ENCODE measurements around the gene TYK2. TPM values are rescaled to one million over a fixed set of nuclear protein-coding genes. Genes with fewer than 3 reads are reported as not detected.

TYK2 gene
- total RNA-seq, 1 experiment from 2014 or later, result 66.4 TPM

DNA sequence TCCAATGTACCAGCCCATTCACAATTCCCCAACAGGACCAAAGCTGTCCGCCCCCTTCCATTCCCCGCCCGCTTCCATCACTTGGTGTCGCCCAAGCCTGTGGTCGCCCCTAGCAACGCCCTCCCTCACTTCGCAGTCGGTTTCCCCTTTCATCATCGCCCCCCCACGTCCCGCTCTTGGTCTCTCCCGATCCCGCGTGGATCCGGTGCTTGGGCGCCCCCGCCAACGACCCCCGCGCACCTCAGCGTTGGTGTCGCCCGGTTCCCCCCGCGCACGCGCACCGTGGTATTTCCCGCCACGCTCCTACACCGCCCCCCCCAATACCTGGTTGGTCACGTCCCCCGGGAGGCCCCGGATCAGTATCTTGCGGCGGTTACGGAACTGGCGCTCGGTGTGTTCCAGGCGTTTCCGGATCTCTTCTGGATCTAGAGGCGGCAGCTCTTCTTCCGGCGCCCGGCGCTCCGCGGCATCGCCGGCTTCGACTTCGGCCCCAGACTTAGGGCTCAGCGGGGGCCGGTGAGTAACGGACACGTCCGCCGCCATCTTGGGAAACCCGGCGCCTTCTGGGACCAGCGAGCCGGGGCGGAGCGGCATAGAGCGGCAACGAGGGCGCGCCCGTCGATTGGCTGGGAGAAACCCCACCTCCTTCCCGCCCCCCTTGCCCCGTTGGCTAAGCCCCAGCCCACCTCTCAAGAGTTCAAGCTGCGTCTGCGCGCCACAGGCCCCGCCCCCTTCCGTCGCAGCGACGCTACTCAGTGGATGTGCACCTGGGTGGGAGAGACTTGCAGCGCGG lies 47.2 kb downstream of the TYK2 start, which contains the start of gene RAVER1 (continued):
- TF ChIP-seq ZNF263 (CRISPR knock-in tag; IDR thresholded peaks at IDR 0.05; ENCODE audit: low read depth) (no peak), ATF1 (CRISPR knock-in tag; IDR thresholded peaks at IDR 0.05) (no peak), FOXP1 (CRISPR knock-in tag; IDR thresholded peaks at IDR 0.05; ENCODE audit: borderline replicate concordance) (0 out of 2 replicates have a peak, but pooled peaks have one; percentile 58), PRRX2 (CRISPR knock-in tag; IDR thresholded peaks at IDR 0.05) (no peak), ZNF416 (CRISPR knock-in tag; IDR thresholded peaks at IDR 0.05) (no peak), ZNF138 (CRISPR knock-in tag; conservative IDR thresholded peaks at IDR 0.05) (no peak), ELF4 (CRISPR knock-in tag; IDR thresholded peaks at IDR 0.05; ENCODE audit: low read depth) (0 out of 2 replicates have a peak, but pooled peaks have one; percentile 37)
- TF ChIP-seq, protein P1, sequence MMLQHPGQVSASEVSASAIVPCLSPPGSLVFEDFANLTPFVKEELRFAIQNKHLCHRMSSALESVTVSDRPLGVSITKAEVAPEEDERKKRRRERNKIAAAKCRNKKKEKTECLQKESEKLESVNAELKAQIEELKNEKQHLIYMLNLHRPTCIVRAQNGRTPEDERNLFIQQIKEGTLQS (CRISPR knock-in tag; conservative IDR thresholded peaks at IDR 0.05), result no peak
- TF ChIP-seq, protein P2, sequence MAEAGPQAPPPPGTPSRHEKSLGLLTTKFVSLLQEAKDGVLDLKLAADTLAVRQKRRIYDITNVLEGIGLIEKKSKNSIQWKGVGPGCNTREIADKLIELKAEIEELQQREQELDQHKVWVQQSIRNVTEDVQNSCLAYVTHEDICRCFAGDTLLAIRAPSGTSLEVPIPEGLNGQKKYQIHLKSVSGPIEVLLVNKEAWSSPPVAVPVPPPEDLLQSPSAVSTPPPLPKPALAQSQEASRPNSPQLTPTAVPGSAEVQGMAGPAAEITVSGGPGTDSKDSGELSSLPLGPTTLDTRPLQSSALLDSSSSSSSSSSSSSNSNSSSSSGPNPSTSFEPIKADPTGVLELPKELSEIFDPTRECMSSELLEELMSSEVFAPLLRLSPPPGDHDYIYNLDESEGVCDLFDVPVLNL (CRISPR knock-in tag; IDR thresholded peaks at IDR 0.05; ENCODE audit: borderline replicate concordance, low read depth), result no peak
- TF ChIP-seq, protein P3, sequence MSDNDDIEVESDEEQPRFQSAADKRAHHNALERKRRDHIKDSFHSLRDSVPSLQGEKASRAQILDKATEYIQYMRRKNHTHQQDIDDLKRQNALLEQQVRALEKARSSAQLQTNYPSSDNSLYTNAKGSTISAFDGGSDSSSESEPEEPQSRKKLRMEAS (CRISPR knock-in tag; IDR thresholded peaks at IDR 0.05), result peak; percentile 73
- TF ChIP-seq, protein P4, sequence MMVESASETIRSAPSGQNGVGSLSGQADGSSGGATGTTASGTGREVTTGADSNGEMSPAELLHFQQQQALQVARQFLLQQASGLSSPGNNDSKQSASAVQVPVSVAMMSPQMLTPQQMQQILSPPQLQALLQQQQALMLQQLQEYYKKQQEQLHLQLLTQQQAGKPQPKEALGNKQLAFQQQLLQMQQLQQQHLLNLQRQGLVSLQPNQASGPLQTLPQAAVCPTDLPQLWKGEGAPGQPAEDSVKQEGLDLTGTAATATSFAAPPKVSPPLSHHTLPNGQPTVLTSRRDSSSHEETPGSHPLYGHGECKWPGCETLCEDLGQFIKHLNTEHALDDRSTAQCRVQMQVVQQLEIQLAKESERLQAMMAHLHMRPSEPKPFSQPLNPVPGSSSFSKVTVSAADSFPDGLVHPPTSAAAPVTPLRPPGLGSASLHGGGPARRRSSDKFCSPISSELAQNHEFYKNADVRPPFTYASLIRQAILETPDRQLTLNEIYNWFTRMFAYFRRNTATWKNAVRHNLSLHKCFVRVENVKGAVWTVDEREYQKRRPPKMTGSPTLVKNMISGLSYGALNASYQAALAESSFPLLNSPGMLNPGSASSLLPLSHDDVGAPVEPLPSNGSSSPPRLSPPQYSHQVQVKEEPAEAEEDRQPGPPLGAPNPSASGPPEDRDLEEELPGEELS (CRISPR knock-in tag; IDR thresholded peaks at IDR 0.05), result 0 out of 2 replicates have a peak, but pooled peaks have one; percentile 29
- TF ChIP-seq, protein P5, sequence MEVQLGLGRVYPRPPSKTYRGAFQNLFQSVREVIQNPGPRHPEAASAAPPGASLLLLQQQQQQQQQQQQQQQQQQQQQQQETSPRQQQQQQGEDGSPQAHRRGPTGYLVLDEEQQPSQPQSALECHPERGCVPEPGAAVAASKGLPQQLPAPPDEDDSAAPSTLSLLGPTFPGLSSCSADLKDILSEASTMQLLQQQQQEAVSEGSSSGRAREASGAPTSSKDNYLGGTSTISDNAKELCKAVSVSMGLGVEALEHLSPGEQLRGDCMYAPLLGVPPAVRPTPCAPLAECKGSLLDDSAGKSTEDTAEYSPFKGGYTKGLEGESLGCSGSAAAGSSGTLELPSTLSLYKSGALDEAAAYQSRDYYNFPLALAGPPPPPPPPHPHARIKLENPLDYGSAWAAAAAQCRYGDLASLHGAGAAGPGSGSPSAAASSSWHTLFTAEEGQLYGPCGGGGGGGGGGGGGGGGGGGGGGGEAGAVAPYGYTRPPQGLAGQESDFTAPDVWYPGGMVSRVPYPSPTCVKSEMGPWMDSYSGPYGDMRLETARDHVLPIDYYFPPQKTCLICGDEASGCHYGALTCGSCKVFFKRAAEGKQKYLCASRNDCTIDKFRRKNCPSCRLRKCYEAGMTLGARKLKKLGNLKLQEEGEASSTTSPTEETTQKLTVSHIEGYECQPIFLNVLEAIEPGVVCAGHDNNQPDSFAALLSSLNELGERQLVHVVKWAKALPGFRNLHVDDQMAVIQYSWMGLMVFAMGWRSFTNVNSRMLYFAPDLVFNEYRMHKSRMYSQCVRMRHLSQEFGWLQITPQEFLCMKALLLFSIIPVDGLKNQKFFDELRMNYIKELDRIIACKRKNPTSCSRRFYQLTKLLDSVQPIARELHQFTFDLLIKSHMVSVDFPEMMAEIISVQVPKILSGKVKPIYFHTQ (CRISPR knock-in tag; IDR thresholded peaks at IDR 0.05), result no peak
- TF ChIP-seq, protein P6, sequence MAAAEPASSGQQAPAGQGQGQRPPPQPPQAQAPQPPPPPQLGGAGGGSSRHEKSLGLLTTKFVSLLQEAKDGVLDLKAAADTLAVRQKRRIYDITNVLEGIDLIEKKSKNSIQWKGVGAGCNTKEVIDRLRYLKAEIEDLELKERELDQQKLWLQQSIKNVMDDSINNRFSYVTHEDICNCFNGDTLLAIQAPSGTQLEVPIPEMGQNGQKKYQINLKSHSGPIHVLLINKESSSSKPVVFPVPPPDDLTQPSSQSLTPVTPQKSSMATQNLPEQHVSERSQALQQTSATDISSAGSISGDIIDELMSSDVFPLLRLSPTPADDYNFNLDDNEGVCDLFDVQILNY (CRISPR knock-in tag; IDR thresholded peaks at IDR 0.05), result no peak; the same call in none of the 2 replicates
- TF ChIP-seq, protein P7, sequence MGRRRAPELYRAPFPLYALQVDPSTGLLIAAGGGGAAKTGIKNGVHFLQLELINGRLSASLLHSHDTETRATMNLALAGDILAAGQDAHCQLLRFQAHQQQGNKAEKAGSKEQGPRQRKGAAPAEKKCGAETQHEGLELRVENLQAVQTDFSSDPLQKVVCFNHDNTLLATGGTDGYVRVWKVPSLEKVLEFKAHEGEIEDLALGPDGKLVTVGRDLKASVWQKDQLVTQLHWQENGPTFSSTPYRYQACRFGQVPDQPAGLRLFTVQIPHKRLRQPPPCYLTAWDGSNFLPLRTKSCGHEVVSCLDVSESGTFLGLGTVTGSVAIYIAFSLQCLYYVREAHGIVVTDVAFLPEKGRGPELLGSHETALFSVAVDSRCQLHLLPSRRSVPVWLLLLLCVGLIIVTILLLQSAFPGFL (CRISPR knock-in tag; IDR thresholded peaks at IDR 0.05; ENCODE audit: borderline replicate concordance), result no peak
- TF ChIP-seq, protein P8, sequence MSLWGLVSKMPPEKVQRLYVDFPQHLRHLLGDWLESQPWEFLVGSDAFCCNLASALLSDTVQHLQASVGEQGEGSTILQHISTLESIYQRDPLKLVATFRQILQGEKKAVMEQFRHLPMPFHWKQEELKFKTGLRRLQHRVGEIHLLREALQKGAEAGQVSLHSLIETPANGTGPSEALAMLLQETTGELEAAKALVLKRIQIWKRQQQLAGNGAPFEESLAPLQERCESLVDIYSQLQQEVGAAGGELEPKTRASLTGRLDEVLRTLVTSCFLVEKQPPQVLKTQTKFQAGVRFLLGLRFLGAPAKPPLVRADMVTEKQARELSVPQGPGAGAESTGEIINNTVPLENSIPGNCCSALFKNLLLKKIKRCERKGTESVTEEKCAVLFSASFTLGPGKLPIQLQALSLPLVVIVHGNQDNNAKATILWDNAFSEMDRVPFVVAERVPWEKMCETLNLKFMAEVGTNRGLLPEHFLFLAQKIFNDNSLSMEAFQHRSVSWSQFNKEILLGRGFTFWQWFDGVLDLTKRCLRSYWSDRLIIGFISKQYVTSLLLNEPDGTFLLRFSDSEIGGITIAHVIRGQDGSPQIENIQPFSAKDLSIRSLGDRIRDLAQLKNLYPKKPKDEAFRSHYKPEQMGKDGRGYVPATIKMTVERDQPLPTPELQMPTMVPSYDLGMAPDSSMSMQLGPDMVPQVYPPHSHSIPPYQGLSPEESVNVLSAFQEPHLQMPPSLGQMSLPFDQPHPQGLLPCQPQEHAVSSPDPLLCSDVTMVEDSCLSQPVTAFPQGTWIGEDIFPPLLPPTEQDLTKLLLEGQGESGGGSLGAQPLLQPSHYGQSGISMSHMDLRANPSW (CRISPR knock-in tag; conservative IDR thresholded peaks at IDR 0.05; ENCODE audit: low read depth), result no peak
- TF ChIP-seq, protein P9, sequence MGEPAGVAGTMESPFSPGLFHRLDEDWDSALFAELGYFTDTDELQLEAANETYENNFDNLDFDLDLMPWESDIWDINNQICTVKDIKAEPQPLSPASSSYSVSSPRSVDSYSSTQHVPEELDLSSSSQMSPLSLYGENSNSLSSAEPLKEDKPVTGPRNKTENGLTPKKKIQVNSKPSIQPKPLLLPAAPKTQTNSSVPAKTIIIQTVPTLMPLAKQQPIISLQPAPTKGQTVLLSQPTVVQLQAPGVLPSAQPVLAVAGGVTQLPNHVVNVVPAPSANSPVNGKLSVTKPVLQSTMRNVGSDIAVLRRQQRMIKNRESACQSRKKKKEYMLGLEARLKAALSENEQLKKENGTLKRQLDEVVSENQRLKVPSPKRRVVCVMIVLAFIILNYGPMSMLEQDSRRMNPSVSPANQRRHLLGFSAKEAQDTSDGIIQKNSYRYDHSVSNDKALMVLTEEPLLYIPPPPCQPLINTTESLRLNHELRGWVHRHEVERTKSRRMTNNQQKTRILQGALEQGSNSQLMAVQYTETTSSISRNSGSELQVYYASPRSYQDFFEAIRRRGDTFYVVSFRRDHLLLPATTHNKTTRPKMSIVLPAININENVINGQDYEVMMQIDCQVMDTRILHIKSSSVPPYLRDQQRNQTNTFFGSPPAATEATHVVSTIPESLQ (CRISPR knock-in tag; IDR thresholded peaks at IDR 0.05), result no peak
- TF ChIP-seq, protein P10, sequence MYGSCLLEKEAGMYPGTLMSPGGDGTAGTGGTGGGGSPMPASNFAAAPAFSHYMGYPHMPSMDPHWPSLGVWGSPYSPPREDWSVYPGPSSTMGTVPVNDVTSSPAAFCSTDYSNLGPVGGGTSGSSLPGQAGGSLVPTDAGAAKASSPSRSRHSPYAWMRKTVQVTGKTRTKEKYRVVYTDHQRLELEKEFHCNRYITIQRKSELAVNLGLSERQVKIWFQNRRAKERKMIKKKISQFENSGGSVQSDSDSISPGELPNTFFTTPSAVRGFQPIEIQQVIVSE (CRISPR knock-in tag; IDR thresholded peaks at IDR 0.05; ENCODE audit: borderline replicate concordance), result no peak
- TF ChIP-seq, protein P11, sequence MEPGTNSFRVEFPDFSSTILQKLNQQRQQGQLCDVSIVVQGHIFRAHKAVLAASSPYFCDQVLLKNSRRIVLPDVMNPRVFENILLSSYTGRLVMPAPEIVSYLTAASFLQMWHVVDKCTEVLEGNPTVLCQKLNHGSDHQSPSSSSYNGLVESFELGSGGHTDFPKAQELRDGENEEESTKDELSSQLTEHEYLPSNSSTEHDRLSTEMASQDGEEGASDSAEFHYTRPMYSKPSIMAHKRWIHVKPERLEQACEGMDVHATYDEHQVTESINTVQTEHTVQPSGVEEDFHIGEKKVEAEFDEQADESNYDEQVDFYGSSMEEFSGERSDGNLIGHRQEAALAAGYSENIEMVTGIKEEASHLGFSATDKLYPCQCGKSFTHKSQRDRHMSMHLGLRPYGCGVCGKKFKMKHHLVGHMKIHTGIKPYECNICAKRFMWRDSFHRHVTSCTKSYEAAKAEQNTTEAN (CRISPR knock-in tag; IDR thresholded peaks at IDR 0.05), result no peak
